H7 (cell line): ENCODE measurements around the gene RANBP17. TPM values are rescaled to one million over a fixed set of nuclear protein-coding genes. Genes with fewer than 3 reads are reported as not detected.
"Not testable (repeated sequence)": the region's sequence is repeated elsewhere in the genome, so short reads cannot be mapped to it uniquely, and the experiment has no call there.

ENCODE experiments used
- DNase-seq: peaks from one replicate; pipeline ENCODE4 v3.0.0; 2012
- H3K27me3 ChIP-seq: 2 replicates; pipeline ENCODE4 v1.6.0; 2011; ENCODE audit warnings: mild to moderate bottlenecking, low read length; ENCODE audit not compliant: control insufficient read depth, insufficient read depth
- H3K36me3 ChIP-seq: replicated peaks from 2 replicates; pipeline ENCODE4 v1.5.1; 2011; ENCODE audit warnings: low read length; ENCODE audit not compliant: control insufficient read depth, insufficient read depth
- H3K4me3 ChIP-seq: 2 replicates; pipeline ENCODE4 v1.5.1; 2011; ENCODE audit warnings: low read depth, mild to moderate bottlenecking, control low read depth, low read length, moderate library complexity; ENCODE audit not compliant: insufficient read depth
- total RNA-seq: library from RNA; depleted of rRNA; stranded (reverse); fragments of >200 nt; shearing (Covaris generic); gene quantifications from 2 replicates; pipeline ENCODE4 v1.2.3, GENCODE V29; 2014; rRNA removed

The RANBP17 gene
- total RNA-seq, result 6.4 and 11.6 TPM in 2 replicates

DNA sequence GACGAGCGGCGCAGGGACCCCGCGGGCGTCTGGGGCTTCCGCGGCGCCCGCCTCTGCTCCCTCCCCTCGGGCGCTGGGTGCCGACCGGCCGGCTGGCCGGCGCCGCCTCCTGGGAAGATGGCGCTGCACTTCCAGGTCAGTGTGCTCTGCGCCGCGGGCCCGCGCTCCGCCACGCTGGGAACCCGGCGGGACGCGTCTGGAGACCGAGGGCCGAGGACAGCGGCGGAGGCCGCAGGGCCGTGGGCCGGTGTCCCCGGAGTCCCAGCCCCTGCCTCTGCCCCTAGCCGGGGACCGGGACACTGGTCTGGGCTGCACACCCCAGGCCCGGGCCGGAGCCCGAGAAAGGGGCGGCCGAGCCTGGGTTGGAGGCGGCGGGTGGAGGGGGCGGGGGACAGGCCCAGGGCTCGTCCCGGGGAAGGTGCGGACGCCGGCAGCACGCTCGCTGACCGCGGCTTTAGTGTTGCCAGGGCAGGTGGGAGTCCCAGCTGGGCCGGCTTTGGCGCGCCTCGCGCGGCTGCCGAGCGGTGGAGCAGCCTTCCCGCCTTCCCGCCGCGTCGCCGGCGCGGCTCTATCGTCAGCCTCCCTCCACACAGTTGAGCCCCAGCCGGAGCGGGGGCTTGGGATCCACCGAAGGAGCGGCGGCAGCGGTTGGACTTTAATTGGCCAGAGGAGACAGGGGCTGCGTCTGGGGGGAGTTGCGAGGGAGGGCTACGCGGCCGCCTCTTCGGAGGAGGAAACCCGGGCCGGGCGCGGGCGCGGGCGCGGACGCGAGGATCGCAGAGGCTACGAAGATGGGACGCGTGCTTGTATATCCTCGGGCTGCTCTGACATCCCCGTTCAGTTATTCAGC lies at the start of gene RANBP17:
RANBP17 (plus strand) TSS at position 102 of the 850 bp plus-strand sequence.
- peak; percentile 95 for DNase-seq
- peaks cover 8% of the 10 kb centered on the region for H3K27me3 ChIP-seq
- H3K4me3 ChIP-seq, result peak within 1 kb of the TSS; percentile 94
- H3K36me3 ChIP-seq, result no peaks in the 10 kb centered on the region

- DNase-seq, result no peak
- H3K36me3 ChIP-seq, result no peaks in the 10 kb centered on the region
- no peaks in the 10 kb centered on the region for H3K27me3 ChIP-seq
- no peak overlapping the region for H3K4me3 ChIP-seq
Observed at GRCh38 chr5:170813231-170813630, 48.6 kb upstream of the RANBP17 start.

DNA sequence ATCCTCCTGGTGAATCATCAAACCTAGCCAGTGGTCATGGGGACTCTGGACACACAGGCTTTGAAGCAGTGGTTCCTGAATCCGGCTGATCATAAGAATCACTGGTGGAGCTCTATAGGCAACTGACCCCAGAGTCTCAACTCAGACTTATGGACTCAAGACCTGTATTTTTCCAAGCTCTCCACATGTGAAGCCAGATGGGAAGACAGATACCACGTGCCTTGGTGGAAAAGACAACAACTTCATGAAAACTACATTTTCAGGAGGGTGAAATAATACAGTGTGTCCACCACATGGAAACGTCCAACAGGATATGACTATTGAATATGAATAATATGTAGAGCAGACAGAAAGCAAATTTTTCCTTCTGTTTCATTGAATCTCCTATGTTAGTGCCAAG lies 44.6 kb upstream of the RANBP17 start:
- H3K36me3 ChIP-seq, result no peaks in the 10 kb centered on the region
- H3K27me3 ChIP-seq, result no peaks in the 10 kb centered on the region
- no peak for DNase-seq
- no peak overlapping the region for H3K4me3 ChIP-seq

GRCh38 chr5:170818232-170818631 lies 43.6 kb upstream of the RANBP17 start:
- H3K4me3 ChIP-seq, result no peak overlapping the region
- no peak for DNase-seq
- no peaks in the 10 kb centered on the region for H3K27me3 ChIP-seq
- H3K36me3 ChIP-seq, result no peaks in the 10 kb centered on the region

GRCh38 chr5:170819824-170820223 lies 42.0 kb upstream of the RANBP17 start:
- Histone ChIP-seq H3K27me3 (no peaks in the 10 kb centered on the region), H3K4me3 (no peak overlapping the region), H3K36me3 (no peaks in the 10 kb centered on the region)
- no peak for DNase-seq

DNA sequence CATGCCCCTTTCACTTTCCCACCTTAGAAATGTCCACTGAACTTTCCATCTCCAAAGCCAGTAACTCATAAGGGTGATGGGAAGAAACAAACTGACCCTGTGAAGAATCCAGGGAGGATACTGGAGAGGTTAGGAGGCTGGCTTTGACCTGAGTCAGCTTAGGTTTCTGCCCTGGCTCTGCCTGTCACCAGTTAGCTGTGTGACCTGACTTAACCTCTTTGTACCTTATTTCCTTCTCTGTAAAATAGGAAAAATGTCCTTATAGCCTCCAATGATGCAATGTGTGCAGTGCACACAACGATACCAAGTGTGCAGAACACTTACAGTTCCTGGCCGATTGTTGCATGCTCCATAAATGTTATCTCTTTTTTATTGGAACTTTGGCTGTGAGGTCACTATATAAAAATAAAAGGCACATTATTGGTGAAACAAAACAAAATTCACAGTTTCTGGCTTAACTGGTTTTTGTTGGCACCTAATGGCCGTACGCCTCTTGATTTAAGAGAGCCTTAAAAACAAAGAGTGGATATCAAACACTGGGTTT lies 40.5 kb upstream of the RANBP17 start:
- DNase-seq, result no peak
- H3K36me3 ChIP-seq, result no peaks in the 10 kb centered on the region
- no peak overlapping the region for H3K4me3 ChIP-seq
- no peaks in the 10 kb centered on the region for H3K27me3 ChIP-seq

DNA sequence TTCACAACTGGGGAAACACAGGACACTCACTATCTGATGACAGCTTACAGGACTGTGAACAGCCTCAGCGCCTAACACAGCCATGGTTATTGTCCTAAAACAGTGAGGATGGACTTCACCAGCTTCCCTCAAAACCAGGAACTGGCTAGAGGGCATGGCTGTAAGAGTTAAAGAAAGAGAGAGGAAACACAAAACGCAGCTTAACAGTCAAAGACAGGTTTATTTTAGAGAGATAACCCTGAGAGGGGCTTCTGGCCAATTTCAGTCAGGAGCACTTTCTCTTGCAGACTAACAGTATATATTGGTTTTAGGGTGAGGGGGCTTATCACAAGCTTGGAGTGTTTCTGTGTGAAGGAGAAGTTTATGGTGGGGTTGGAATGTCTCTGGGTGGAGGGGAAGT lies 35.7 kb upstream of the RANBP17 start:
- DNase-seq, result no peak
- Histone ChIP-seq H3K4me3 (no peak overlapping the region), H3K36me3 (no peaks in the 10 kb centered on the region), H3K27me3 (no peaks in the 10 kb centered on the region)

DNA sequence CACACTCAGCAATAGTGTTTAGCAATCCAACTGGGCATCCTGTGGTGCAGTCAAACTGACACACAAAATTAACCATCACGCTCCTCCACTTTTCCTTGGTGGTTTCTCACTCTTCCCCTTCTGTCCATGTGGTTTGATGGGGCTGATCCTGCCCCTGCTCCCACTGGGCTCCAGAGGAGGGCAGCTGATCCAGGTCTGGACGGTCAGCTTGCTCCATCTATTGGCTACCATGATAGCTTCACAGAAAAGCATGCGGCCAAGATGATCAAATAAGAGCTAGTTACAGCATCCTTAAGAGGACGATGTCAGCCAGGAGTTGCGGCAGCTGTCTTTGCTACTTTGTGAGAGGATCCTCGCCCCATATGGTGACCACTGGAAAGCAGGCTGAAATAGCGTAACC lies 29.6 kb upstream of the RANBP17 start:
- H3K27me3 ChIP-seq, result no peaks in the 10 kb centered on the region
- no peak for DNase-seq
- no peak overlapping the region for H3K4me3 ChIP-seq
- no peaks in the 10 kb centered on the region for H3K36me3 ChIP-seq

DNA sequence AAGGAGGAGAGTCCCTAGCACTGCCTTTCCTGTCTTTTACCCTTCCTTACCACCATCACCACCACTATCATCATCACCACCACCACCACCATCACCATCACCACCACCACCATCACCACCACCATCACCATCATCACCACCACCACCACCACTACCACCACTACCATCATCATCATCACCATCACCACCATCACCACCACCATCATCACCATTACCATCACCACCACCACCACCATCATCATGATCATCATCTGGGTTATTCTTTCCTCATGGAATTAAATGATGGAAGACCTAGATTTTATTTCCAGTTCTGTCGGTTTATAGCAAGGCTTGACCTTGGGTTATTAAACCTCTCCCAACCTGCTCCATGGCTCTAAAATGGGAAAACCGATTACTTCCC lies 27.8 kb upstream of the RANBP17 start:
- not testable (repeated sequence) for H3K27me3 ChIP-seq, H3K36me3 ChIP-seq, H3K4me3 ChIP-seq, DNase-seq

GRCh38 chr5:170836226-170836625 lies 25.6 kb upstream of the RANBP17 start:
- Histone ChIP-seq H3K4me3 (no peak overlapping the region), H3K27me3 (no peaks in the 10 kb centered on the region), H3K36me3 (no peaks in the 10 kb centered on the region)
- DNase-seq, result no peak

DNA sequence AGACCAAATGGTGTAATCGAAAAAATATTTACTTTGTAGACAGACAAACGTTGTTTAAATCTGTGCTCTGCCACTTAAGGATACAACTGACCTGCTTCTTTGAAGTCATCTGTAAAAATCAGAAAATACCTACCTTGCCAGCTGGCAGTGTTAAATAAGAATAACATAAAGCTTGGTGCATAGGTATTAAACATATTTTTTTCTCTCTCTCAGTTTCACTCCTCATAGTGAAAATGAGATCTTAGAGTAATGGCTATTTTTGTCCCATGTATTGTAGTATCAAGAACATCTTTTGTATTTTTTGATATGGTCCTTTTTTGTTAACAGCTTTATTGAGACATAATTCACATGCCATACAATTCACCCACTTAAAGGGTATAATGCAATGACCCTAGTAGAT lies 17.9 kb upstream of the RANBP17 start:
- H3K4me3 ChIP-seq, result no peak overlapping the region
- no peaks in the 10 kb centered on the region for H3K27me3 ChIP-seq
- DNase-seq, result no peak
- no peaks in the 10 kb centered on the region for H3K36me3 ChIP-seq

DNA sequence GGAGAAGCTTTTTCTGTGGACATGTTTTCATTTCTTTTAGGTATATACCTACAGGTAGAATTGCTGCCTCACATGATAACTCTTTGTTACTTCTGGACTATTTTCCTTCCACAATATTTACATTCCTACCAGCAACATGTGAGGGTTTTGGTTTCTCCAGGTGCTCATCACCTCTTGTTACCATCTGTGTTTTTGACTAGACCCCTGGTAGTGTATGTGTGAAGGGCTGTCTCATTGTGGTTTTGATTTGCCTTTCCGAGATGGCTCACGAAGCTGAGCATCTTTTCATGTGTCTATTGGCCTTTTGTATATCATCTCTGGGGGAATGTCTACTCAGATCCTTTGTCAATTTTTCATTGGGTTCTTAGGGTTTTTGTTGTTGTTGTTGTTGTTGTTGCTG lies 17.2 kb upstream of the RANBP17 start:
- H3K27me3 ChIP-seq, result no peaks in the 10 kb centered on the region

GRCh38 chr5:170846416-170846815 lies 15.4 kb upstream of the RANBP17 start:
- H3K4me3 ChIP-seq, result no peak overlapping the region
- no peaks in the 10 kb centered on the region for H3K27me3 ChIP-seq
- H3K36me3 ChIP-seq, result no peaks in the 10 kb centered on the region
- DNase-seq, result no peak

More for the DNA sequence above, 17.2 kb upstream of the RANBP17 start:
- no peaks in the 10 kb centered on the region for H3K36me3 ChIP-seq
- H3K4me3 ChIP-seq, result no peak overlapping the region
- DNase-seq, result no peak

DNA sequence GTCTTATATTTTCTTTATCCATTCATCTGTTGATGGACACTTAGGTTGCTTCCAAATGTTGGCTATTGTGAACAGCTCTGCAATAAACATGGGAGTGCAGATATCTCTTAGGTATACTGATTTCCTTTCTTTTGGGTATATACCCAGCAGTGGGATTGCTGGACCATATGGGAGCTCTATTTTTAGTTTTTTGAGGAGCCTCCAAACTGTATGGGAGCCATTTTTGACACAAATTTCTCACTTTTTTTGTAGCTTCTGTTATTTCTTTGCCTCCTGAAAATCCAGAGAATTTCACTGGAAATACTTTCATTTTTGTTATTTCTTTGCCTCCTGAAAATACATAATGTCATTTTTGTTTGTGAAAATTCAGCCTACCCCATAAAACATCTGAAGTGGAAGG lies 15.0 kb upstream of the RANBP17 start:
- Histone ChIP-seq H3K4me3 (no peak overlapping the region), H3K36me3 (no peaks in the 10 kb centered on the region), H3K27me3 (no peaks in the 10 kb centered on the region)
- no peak for DNase-seq

DNA sequence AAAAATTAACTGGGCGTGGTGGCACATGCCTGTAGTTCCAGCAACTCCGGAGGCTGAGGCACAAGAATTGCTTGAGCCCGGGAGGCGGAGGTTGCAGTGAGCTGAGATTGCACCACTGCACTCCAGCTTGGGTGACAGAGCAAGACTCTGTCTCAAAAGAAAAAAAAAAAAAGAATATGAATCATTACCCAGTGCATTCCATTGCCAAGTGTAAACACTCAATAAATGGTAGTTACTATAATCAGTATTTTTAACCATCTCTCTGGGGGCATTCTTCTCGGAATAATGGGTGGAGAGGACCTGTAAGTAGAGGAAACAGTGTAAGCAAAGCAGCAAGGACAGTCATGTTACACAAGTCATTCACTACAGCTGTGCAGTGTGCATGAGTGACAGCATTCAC lies 13.8 kb upstream of the RANBP17 start:
- no peak for DNase-seq
- Histone ChIP-seq H3K4me3 (no peak overlapping the region), H3K36me3 (no peaks in the 10 kb centered on the region), H3K27me3 (no peaks in the 10 kb centered on the region)
